ENCODE results near the gene MAX. TPM values are rescaled to one million over a fixed set of nuclear protein-coding genes. Genes with fewer than 3 reads are reported as not detected.

MAX gene
- total and polyA plus RNA-seq, 2 of the 8 experiments (the other 6 are each of a cell fraction or from before 2014, with no cell fraction given): 36.9 to 65.1 TPM

- Histone ChIP-seq H2AK5ac (ENCODE audit: low read depth, low read length) (no peak overlapping the region), H4K5ac (ENCODE audit: insufficient read length, low read depth, low read length) (no peak overlapping the region), H3K18ac (ENCODE audit: extremely low read depth, low read length) (no peak overlapping the region), H2BK15ac (ENCODE audit: low read length) (no peak overlapping the region), H2BK120ac (replicated peaks; ENCODE audit: low read depth, low read length) (no peak overlapping the region), H3K9ac (replicated peaks in 1 of 4; ENCODE audit: extremely low read depth in 1 of 4, low read depth in 3 of 4, low read length in 3 of 4) (no peak overlapping the region), H3K23ac (ENCODE audit: insufficient read length) (no peak overlapping the region), H3K27ac (ENCODE audit: low read depth, low read length) (no peak overlapping the region), H2BK5ac (ENCODE audit: low read depth, low read length) (no peak overlapping the region), H3K79me2 (ENCODE audit: control insufficient read depth in 1 of 2, insufficient read depth in 2 of 2, low read length in 2 of 2) (no peaks in the 10 kb centered on the region), H2BK12ac (ENCODE audit: low read depth, low read length) (no peak overlapping the region), H3K4ac (replicated peaks; ENCODE audit: insufficient read length, low read depth, low read length) (no peak overlapping the region), H4K8ac (ENCODE audit: extremely low read depth, insufficient read depth, low read length) (no peak overlapping the region; the same call in 1 of the 2 replicates), H3K23me2 (ENCODE audit: low read depth, low read length) (no peaks in the 10 kb centered on the region), H2AFZ (ENCODE audit: low read length) (no peak overlapping the region), H3K27me3 (replicated peaks in 1 of 4; ENCODE audit: control insufficient read depth in 3 of 4, extremely low read depth in 1 of 4, insufficient read depth in 3 of 4, low read length in 3 of 4) (no peaks in the 10 kb centered on the region), H3K4me1 (replicated peaks in 1 of 4; ENCODE audit: control insufficient read depth in 3 of 4, insufficient read depth in 4 of 4, low read length in 3 of 4) (no peaks in the 10 kb centered on the region), H3K9me3 (ENCODE audit: insufficient read depth in 2 of 2, low read depth in 1 of 2, low read length in 1 of 2) (no peaks in the 10 kb centered on the region), H3K4me2 (ENCODE audit: insufficient read depth in 1 of 2, low read depth in 2 of 2, low read length in 2 of 2) (no peak overlapping the region), H4K20me1 (replicated peaks in 1 of 2; ENCODE audit: control insufficient read depth in 1 of 2, insufficient read depth in 2 of 2, low read length in 2 of 2) (peaks cover 0 to 6% of the 10 kb centered on the region in 2 experiments), H3K4me3 (ENCODE audit: extremely low read depth in 1 of 4, insufficient read depth in 2 of 4, low read depth in 3 of 4, low read length in 4 of 4) (no peak overlapping the region), H2BK20ac (ENCODE audit: low read length) (no peak overlapping the region), H4K91ac (replicated peaks; ENCODE audit: insufficient read length, low read length) (no peak overlapping the region), H3K56ac (replicated peaks; ENCODE audit: insufficient read length, low read depth, low read length) (no peak overlapping the region), H3K36me3 (ENCODE audit: control insufficient read depth in 2 of 4, insufficient read depth in 4 of 4, low read length in 3 of 4) (peaks cover 0 to 9% (median 0%) of the 10 kb centered on the region in 4 experiments; a peak in 1 of 8 replicates), H3K79me1 (ENCODE audit: low read depth, low read length) (no peaks in the 10 kb centered on the region), H3K14ac (ENCODE audit: insufficient read length) (no peak overlapping the region)
- 95% methylated on average over 23 of the region's 23 CpGs; no CpG with 5 or more reads in 1 of the 2 experiments for WGBS, 2 experiments (ENCODE audit: extremely low coverage in 1 of 2, insufficient coverage in 1 of 2, insufficient read length in 1 of 2, insufficient replicate concordance in 2 of 2, low coverage in 1 of 2, low lambda C conversion rate in 2 of 2, missing lambda C conversion rate in 1 of 2)
- FAIRE-seq: no peak
- DNase-seq (ENCODE audit: low read depth in 1 of 2, low spot score in 2 of 2): no peak
- ChIA-PET CTCF (ENCODE audit: partially characterized antibody) (interaction anchor here (0.6 to 2.4 kb wide), 4 partner anchors 14 to 249 kb away, joined by 3 to 6 read pairs (median 3); no protein-coding TSS in a partner anchor), POLR2A (ENCODE audit: partially characterized antibody) (no interaction called here)
- TF ChIP-seq CBX8 (IDR thresholded peaks at IDR 0.05; ENCODE audit: borderline replicate concordance, low read depth, low read length) (no peak), TAF1 (IDR thresholded peaks at IDR 0.05; ENCODE audit: low read depth, low read length) (no peak), POLR2A (IDR thresholded peaks at IDR 0.05; ENCODE audit: control extremely low read depth in 1 of 2, low read depth in 2 of 2, low read length in 2 of 2) (no peak), SAP30 (IDR thresholded peaks at IDR 0.05; ENCODE audit: insufficient read depth, insufficient replicate concordance, low read length) (no peak), EGR1 (IDR thresholded peaks at IDR 0.05; ENCODE audit: borderline replicate concordance, low read depth, low read length) (no peak), CREB1 (IDR thresholded peaks at IDR 0.05) (no peak), SP2 (IDR thresholded peaks at IDR 0.05; ENCODE audit: low read length) (no peak), RAD21 (IDR thresholded peaks at IDR 0.05 in 1 of 2, conservative IDR thresholded peaks at IDR 0.05 in 1 of 2; ENCODE audit: low read depth in 2 of 2, low read length in 2 of 2) (no peak; a peak in 1 of 4 replicates), TBP (IDR thresholded peaks at IDR 0.05; ENCODE audit: low read depth, low read length) (no peak), ZNF274 (IDR thresholded peaks at IDR 0.05; ENCODE audit: borderline replicate concordance, extremely low read depth, low read length) (no peak), MAFK (IDR thresholded peaks at IDR 0.05; ENCODE audit: low read depth, low read length) (no peak), ATF2 (IDR thresholded peaks at IDR 0.05; ENCODE audit: low read length) (no peak)
Measured at GRCh38 chr14:65054471-65055085, 47.7 kb downstream of the MAX start.
